Measurements from ENCODE around the gene NPHP3.

Gene NPHP3

GRCh38 chr3:132682201-132682600 lies 40.0 kb downstream of the NPHP3 start:
- DNase-seq: no peak

DNA sequence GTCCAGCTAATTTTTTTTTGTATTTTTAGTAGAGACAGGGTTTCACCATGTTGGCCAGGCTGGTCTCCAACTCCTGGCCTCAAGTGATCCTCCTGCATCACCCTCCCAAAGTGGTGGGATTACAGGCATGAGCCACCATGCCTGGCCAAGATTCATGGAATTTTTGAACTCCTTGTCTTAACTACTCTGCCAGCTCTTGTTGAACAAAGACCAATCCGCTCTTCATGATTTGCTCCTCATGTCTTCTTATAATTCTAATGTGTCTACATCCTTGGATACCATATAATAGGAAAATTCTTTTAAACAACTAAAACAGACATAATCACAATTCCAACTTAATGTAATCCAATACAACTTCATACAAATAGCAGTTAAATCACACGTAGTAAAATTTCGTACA lies 40.8 kb downstream of the NPHP3 start:
- no peak for DNase-seq

DNA sequence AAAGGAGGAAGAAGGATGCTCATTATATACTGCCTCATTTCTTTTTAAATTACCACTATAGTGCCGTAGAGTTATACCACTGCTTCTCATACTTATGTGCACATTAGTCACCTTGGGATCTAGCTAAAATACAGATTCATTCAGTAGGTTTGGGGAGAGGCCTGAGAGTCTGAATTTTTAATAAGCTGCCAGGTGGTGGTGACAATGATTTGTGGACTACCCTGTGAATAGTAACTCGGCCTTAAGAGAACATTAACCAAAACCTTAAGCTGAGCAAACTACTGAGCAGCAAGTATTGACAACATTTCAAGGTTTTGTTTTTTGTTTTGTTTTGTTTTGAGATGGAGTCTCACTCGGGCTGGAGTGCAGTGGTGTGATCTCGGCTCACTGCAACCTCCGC lies 42.3 kb downstream of the NPHP3 start:
- DNase-seq: no peak

GRCh38 chr3:132675408-132675807 lies 46.8 kb downstream of the NPHP3 start:
- DNase-seq: no peak

- DNase-seq: no peak
Observed at GRCh38 chr3:132669256-132669777, 52.9 kb downstream of the NPHP3 start.

GRCh38 chr3:132665230-132665745 lies 56.9 kb downstream of the NPHP3 start:
- no peak for DNase-seq

- no peak for DNase-seq
Observed at GRCh38 chr3:132662212-132662611, 60.0 kb downstream of the NPHP3 start.

DNA sequence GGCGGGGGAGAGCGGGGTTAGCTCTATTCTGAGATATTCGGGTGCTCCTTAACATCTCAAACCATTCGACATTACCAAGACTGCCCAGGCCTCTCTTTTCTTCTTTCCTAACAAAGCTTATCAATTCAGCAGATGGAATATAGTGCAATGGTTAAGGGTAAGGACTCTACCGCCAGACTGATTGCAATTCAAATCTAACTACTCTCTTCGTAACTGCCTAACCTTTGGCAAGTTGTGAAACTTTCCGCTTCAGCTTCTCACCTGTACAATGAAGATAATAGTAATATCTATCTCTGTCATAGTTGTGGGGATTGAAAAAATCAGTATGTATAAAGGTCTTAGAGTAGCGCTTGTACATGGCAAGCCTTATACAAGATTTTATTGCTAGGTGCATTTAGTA lies 61.1 kb downstream of the NPHP3 start:
- DNase-seq: no peak

GRCh38 chr3:132660811-132661070 lies 61.5 kb downstream of the NPHP3 start:
- DNase-seq: no peak

- DNase-seq: peak; percentile 62 to 67
Observed at GRCh38 chr3:132660052-132660810, 62.0 kb downstream of the NPHP3 start, which contains the start of gene UBA5. Gene UBA5 (plus strand): TSS chr3:132660329. CDS start chr3:132660538, 209 bp downstream.

GRCh38 chr3:132659365-132660051 lies 62.7 kb downstream of the NPHP3 start, which contains the start of gene ACAD11:
Gene ACAD11 (minus strand): TSS chr3:132659809. CDS start chr3:132659751, 58 bp downstream.
- peak; percentile 1 to 14 for DNase-seq

- DNase-seq: no peak
Observed at GRCh38 chr3:132659000-132659364, 63.2 kb downstream of the NPHP3 start.

DNA sequence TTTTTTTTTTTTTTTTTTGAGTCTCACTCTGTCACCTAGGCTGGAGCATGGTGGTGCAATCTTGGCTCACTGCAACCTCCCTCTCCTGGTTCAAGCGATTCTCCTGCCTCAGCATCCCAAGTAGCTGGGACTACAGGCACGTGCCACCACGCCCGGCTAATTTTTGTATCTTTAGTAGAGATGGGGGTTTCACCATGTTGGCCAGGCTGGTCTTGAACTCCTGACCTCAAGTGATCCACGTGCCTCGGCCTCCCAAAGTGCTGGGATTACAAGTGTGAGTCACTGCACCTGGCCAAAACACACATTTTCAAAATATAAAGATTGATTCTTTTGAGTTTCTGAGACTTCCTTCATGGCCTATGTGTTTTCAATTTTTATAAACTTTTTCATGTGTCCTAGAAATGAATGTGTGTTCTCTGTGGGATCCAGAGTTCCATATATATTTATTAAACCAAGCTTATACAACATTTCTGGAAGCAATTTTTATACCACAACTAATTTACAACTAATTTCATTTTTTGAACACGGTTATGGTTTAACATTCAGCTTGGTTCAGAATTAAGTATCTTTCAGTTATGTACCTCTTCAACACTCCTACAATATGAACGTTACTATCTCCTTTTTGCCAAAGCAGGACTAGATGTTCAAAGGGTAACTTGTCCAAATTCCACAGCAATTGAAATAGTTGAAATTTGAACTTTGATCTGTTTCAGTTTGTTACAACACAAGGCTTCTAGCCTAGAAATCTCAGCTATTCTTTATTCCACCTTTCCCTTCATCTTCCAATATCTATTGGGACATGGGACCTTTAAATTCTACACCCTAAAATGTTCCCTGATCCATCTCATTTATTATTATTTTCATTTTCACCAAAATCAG lies 64.1 kb downstream of the NPHP3 start:
- no peak for DNase-seq

GRCh38 chr3:132655471-132655870 lies 66.7 kb downstream of the NPHP3 start:
- no peak for DNase-seq

DNA sequence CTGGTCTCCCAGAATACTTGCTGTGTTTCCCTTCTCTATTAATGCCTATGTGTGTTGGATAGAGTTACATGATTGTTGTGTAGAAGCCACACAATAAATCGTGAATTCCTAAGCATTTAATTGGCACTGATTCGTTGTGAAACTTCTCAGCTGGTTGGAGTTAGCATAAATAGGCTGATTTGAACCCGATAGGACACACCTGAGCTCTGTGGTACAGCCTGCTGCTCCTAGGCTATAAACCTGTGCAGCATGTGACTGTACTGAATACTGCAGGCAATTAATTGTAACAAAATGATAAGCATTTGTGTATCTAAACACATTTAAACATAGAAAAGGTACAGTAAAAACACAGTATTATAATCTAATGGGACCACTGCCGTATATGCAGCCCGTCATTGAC lies 67.5 kb downstream of the NPHP3 start:
- DNase-seq: no peak

- DNase-seq: no peak
Observed at GRCh38 chr3:132654190-132654589, 68.0 kb downstream of the NPHP3 start.

DNA sequence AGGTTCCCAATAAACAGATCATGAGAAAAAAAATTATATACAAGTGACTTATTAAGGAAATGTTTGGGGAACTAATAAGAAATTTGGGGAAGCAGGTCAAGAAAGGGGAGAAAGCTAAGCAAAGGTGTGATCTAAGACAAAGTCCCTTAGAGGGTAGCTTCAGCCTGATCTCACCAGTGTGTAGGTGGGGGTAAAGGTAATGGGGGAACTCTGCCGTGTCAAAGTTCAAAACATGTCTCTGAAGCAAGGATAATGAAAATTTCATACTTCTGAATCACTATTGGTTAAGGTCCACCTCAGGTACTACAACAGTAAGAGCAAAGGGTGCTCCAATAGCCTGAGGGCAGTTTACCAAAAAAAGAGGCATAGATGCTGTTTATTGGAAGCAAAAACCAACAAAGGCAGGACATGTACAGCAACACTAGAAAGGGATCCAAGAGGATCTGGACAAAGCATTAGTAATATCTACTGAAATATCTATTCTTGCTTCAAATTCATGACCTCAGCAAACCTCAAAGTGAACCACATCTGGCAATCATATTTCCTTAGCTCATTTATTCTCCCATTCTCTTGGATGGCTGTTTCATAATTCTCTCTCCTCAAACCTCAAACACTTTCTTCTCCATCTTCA lies 69.5 kb downstream of the NPHP3 start:
- no peak for DNase-seq

DNA sequence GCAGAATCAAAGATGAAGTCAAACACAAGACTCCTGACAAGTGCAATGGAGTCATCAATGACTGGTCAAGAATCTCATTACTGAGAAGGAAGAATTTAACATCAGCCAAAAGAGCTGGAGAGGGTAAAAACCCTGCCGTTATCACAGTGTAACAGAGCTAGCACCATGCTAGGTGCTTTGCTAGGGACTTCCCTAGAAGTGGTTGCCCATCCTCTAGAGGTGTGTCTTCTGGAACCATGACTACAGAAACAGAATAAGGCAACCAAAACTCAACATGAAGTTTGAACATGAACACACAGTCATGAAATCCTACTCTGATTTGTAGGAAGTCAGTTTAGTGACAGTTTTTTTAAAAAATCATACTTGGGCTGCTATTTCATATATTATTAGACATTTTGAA lies 72.1 kb downstream of the NPHP3 start:
- no peak for DNase-seq

DNA sequence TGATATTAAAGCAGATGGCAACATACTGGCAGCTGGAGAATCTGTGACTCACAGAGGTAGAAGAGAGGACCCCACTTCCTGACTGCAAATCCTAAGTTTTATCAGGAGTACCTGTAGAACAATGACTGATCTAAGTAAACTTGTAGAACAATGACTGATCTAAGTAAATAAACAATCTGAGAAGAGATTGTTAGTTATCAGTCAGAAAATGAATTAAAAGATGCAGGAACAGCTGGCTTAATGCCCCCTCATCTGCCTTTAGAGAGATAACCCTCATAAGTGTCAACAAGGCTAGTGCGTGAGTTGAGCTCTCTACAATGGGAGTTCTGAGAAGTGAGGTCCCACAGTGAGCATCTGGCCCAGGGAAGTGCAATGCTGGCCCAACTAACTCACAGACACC lies 77.2 kb downstream of the NPHP3 start:
- DNase-seq: no peak

DNA sequence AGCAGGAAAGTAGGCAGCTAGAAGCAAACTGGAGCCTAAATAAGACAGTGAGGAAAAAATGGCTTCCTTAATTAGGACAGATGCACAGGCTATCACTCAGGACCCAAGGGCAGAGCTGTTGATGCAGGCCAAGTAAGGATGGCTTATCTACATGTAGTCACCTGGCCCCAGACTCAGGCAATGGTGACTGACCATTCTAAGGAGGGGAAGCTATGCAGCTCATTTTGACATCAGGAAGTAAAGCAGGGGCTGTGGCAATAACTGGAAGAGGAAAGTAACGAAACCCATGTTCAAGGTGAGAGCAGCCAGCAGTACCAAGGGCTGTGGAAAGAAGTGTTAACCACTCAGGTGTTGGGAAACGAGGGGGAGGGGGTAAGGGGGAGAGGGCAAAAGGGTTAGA lies 78.8 kb downstream of the NPHP3 start:
- DNase-seq: no peak

DNA sequence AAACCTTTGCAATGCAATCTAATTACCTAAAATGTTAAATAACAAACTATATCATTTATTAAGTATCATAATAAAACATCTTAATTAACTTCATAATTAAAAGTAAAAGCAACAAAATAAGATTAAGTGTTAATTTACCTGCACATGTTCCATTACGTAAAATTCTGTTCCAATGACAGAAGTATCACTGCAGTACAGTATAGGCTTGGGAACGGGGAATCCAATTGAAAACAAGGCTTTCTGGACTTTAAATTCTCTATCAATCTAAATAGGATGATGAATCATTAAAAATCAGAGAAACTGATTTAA lies 79.7 kb downstream of the NPHP3 start:
- DNase-seq: no peak

- DNase-seq: no peak
Observed at GRCh38 chr3:132641837-132642538, 80.2 kb downstream of the NPHP3 start.
